Adrenal gland (tissue), 12 donors: ENCODE data around the gene NOD2. TPM values are rescaled to one million over a fixed set of nuclear protein-coding genes. Genes with fewer than 3 reads are reported as not detected.

ENCODE experiments used
- DNase-seq, 7 donors: peaks; one replicate each; pipeline ENCODE4 v3.0.0-alpha.2; 2019 to 2020
- H3K27ac ChIP-seq, 5 donors: fragments of 200-600 bp; sonication (generic) in 4 of 5; 1 replicate in 3 of 5; 2 replicates in 2 of 5; pipeline versions ENCODE4 v1.5.1 to v1.8.0; 2016 to 2020; ENCODE audit warnings: mild to moderate bottlenecking in 1 of 5
- H3K27me3 ChIP-seq: fragments of 200-600 bp; 2 replicates; pipeline ENCODE4 v1.8.0; 2021
- H3K36me3 ChIP-seq, 2 donors: fragments of 200-600 bp; replicated peaks in 1 of 2; 1 replicate in 1 of 2; 2 replicates in 1 of 2; pipeline versions ENCODE4 v1.5.1 to v1.8.0; 2018 to 2022
- H3K4me1 ChIP-seq, 2 donors: fragments of 200-600 bp; replicated peaks in 1 of 2; 1 replicate in 1 of 2; 2 replicates in 1 of 2; pipeline versions ENCODE4 v1.5.1 to v1.8.0; 2018 to 2021
- H3K4me3 ChIP-seq, 4 donors: fragments of 200-600 bp; sonication (generic) in 3 of 4; one replicate each; pipeline ENCODE4 v1.5.1; 2016 to 2018
- H3K9me3 ChIP-seq, 3 donors: fragments of 200-600 bp; sonication (generic) in 1 of 3; replicated peaks in 1 of 3; 1 replicate in 2 of 3; 2 replicates in 1 of 3; pipeline versions ENCODE4 v1.5.1 to v1.8.0; 2016 to 2021
- CTCF ChIP-seq, 6 experiments: fragments of 450-650 bp in 4 of 6; fragments of 200-600 bp in 2 of 6; sonication (generic) in 1 of 6; IDR thresholded peaks; 1 replicate in 5 of 6; 2 replicates in 1 of 6; pipeline versions ENCODE4 v1.5.1 to v1.8.0; 2016 to 2021; ENCODE audit warnings: antibody characterized with exemption in 6 of 6, mild to moderate bottlenecking in 2 of 6, moderate library complexity in 1 of 6
- POLR2A ChIP-seq, 2 donors: fragments of 450-650 bp; IDR thresholded peaks; one replicate each; pipeline ENCODE4 v1.6.1; 2017; ENCODE audit warnings: antibody characterized with exemption in 2 of 2, mild to moderate bottlenecking in 2 of 2, moderate library complexity in 1 of 2
- WGBS, 4 donors: extraction: QIAGEN DNeasy Blood & Tissue Kit in 2 of 4; methylation state at CpG; one replicate each; pipeline versions ENCODE4 v1.1.5 to v1.1.7; 2013 to 2017; 5-methylcytosine and 5-hydroxymethylcytosine counted together
- intact Hi-C, 2 donors: fragments of 100-400 bp; cut with DNase I; formaldehyde crosslinking; loops; one replicate each; pipeline versions ENCODE4 v1.14.1 to v1.15.0; 2022 to 2023
- polyA plus RNA-seq, 3 donors: library from polyadenylated mRNA; stranded (reverse); fragments of 200-250 nt in 2 of 3; fragments of 350-450 nt in 1 of 3; fragmentation: Illumina TruSeq in 1 of 3; extraction: RNeasy Lipid Tissue Mini Kit (QIAGEN cat#74804) in 1 of 3; gene quantifications; one replicate each; pipeline ENCODE4 v1.2.3, GENCODE V29; 2013 to 2014
- total RNA-seq, 9 donors: library from RNA; depleted of rRNA in 4 of 9; stranded (reverse); fragments of >200 nt in 4 of 9; fragments of 120-200 nt in 1 of 9; fragmentation: NEBNext Ultra II Directional in 1 of 9; extraction: Animal tissue kit (Norgen Biotek cat#: 25700) in 1 of 9; gene quantifications; one replicate each; pipeline versions ENCODE4 v1.1.0 to v1.2.4, GENCODE V29; 2013 to 2023
- donor health status: healthy with polysubstance abuse.
- donor health status: Bipolar disorder and iron deficiency.
- donor health status: DM: yes; HTN: yes; CAD: no.
- donor health status: DM: no; HTN: no; CAD: no.
- donor health status: DM: no; HTN: no; CAD: no.
- donor health status: DM: yes; HTN: yes; CAD: no.

The NOD2 gene
- total and polyA plus RNA-seq, 12 donors = 0.12 to 3.7 (median 1.1) TPM

DNA sequence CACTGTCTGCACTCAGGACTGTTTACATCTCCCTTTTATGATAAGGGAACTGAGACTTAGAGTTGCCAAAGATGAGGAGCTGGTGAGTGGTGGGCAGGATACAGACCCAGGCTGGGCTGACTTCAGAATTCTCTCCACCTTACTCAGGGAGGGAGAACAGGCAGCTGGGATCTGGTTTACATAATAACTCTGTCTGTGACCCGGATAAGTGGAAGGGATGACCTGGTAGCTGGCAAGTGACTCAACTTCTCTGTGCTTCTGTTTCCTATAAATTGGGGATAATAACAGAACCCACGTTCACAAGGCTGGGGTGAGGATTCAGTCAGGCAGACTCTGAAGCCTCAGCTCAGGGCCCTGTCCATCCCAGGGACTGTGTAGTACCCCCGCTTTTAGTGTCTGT is 14.9 kb upstream of the NOD2 start:
- Histone ChIP-seq H3K36me3 (no peaks in the 10 kb centered on the region), H3K9me3 (no peaks in the 10 kb centered on the region), H3K27ac (no peak overlapping the region), H3K27me3 (peaks cover 5% of the 10 kb centered on the region), H3K4me3 (no peak overlapping the region), H3K4me1 (no peaks in the 10 kb centered on the region)
- intact Hi-C loops = no loop called here
- 45 to 54% (median 51%) methylated on average over 3 of the region's 3 CpGs for WGBS, 4 donors
- TF ChIP-seq POLR2A (IDR thresholded peaks at IDR 0.05) = no peak
- no peak for TF ChIP-seq CTCF (IDR thresholded peaks at IDR 0.05)
- no peak for DNase-seq

GRCh38 chr16:50679266-50679665 is 14.1 kb upstream of the NOD2 start:
- TF ChIP-seq CTCF (IDR thresholded peaks at IDR 0.05) (no peak), POLR2A (IDR thresholded peaks at IDR 0.05) (no peak)
- intact Hi-C loops = no loop called here
- Histone ChIP-seq H3K27me3 (no peaks in the 10 kb centered on the region), H3K36me3 (no peaks in the 10 kb centered on the region), H3K9me3 (no peaks in the 10 kb centered on the region), H3K4me3 (no peak overlapping the region), H3K4me1 (no peaks in the 10 kb centered on the region), H3K27ac (no peak overlapping the region)
- 82 to 86% (median 85%) methylated on average over 4 to 14 of the region's 14 CpGs for WGBS, 4 donors
- DNase-seq = no peak

- no peaks in the 10 kb centered on the region for H3K4me1 ChIP-seq
- no peaks in the 10 kb centered on the region for H3K27me3 ChIP-seq
- no peak overlapping the region for H3K27ac ChIP-seq
- H3K9me3 ChIP-seq = no peaks in the 10 kb centered on the region
- TF ChIP-seq POLR2A (IDR thresholded peaks at IDR 0.05) (no peak), CTCF (IDR thresholded peaks at IDR 0.05) (no peak)
- no peaks in the 10 kb centered on the region for H3K36me3 ChIP-seq
- peak in 1 of 7 donors; percentile 1 for DNase-seq
- intact Hi-C loops = no loop called here
- H3K4me3 ChIP-seq = peak overlapping the region in 1 of 4 donors; percentile 26
- WGBS, 4 donors = 81 to 92% (median 83%) methylated on average over 6 of the region's 6 CpGs
Measured at GRCh38 chr16:50679676-50680555, 13.5 kb upstream of the NOD2 start.

DNA sequence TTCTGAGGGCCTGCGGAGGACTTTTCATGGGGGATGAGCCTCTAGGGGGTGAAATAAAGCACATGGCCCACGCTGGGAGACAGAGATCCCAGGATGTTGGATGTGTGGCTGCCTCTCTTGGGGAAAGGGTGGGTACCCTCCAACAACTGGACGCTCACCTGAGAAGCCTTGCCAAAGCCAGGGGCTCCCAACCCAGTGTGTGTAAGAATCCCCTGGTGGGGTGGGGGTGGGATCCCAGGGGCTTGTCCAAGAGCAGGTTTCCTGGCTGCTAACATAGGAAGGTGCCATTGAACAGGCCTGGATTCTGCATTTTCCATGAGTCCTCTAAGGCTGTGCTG is 12.9 kb upstream of the NOD2 start:
- DNase-seq = peak in 1 of 7 donors; percentile 5
- whole genome bisulfite sequencing, 4 donors = 77 to 95% (median 90%) methylated on average over 2 to 3 of the region's 3 CpGs
- Histone ChIP-seq H3K4me3 (peak overlapping the region in 1 of 4 donors; percentile 26), H3K27ac (no peak overlapping the region), H3K4me1 (no peaks in the 10 kb centered on the region), H3K9me3 (no peaks in the 10 kb centered on the region), H3K27me3 (no peaks in the 10 kb centered on the region), H3K36me3 (no peaks in the 10 kb centered on the region)
- TF ChIP-seq CTCF (IDR thresholded peaks at IDR 0.05) (no peak), POLR2A (IDR thresholded peaks at IDR 0.05) (no peak)
- intact Hi-C loops = no loop called here
